ENCODE results near the gene MIS12.
A peak's percentile ranks its signal among the peaks of the same experiment; 100 is the strongest.

Gene MIS12, protein sequence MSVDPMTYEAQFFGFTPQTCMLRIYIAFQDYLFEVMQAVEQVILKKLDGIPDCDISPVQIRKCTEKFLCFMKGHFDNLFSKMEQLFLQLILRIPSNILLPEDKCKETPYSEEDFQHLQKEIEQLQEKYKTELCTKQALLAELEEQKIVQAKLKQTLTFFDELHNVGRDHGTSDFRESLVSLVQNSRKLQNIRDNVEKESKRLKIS

DNA sequence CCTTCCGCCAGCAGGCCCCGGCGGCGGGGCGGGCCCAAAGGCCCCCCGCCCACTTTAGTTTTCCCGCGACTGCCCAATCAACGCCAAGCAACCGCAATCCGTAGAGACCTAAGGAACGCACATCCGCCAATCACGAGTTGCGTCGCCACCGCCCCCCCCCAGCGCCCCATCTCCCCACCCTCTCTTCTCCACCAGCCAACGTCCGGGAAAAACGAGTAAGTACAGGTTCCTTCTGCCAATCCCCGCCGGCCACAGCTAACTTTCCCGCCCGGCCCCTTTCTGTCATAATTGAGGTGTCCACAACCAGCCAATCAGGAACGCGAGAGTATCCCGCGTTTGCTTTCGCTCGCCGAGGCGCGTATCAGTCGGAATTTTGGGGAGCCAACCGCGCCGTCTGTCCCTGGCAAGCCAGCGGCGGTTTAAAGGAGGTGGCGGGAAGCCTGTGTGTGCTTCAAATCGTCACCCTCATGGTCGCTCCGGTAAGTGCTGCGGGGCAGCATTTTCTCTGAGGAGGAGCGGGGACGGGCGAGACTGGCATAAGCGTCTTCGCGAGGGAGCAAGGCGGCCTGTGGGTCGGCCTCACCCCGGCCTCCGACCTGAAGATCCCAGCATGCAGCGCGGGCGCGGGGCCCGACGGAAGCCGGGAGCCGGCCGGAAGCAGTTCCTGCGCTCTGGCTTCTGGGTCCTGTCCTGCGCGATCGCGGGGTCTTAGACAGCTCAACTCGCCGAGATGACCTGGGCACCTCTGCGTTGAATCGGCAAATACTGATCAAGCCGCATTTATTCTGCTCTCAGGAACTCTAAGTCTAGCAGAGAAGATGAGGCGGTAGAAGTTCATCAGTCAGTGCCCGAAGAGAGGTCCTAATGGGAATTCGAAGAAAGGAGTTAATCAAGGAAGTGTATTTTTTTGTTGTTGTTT lies at the start of gene MIS12:
Gene MIS12 (plus strand): TSS at position 361 of the 919 bp plus-strand sequence. CDS start 2,297 bp downstream, outside the sequence.
- peak; percentile 99 for DNase-seq (ENCODE audit: low spot score)

DNA sequence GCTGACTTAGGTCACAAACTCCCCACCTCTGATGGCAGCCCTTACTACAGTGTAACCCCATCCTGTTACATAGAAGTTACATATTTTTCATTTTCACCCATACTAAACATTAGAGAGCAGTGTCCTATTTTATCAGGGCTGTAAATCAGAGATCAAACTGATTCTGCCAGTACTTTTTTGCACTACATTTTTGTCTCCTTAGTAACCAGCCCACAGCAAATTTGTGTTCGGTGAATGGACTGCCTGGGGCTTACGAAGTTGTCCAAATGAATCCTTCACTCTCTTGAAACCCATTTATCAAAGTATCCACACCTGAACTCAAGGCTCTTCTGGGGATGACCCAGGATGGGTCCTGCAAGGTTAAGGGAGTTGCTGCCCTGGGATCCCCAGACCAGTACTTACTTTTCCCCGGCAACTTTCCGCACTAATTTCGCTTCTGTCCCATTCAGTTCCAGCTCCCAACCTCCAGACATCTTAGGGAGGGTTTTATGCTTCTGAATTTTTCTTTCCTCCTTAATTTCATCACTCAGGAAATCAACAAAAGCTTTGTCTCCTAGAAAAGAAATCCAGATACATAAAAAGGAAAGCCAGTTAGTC lies 48.5 kb upstream of the MIS12 start:
- DNase-seq (ENCODE audit: low spot score) = peak; percentile 30

DNA sequence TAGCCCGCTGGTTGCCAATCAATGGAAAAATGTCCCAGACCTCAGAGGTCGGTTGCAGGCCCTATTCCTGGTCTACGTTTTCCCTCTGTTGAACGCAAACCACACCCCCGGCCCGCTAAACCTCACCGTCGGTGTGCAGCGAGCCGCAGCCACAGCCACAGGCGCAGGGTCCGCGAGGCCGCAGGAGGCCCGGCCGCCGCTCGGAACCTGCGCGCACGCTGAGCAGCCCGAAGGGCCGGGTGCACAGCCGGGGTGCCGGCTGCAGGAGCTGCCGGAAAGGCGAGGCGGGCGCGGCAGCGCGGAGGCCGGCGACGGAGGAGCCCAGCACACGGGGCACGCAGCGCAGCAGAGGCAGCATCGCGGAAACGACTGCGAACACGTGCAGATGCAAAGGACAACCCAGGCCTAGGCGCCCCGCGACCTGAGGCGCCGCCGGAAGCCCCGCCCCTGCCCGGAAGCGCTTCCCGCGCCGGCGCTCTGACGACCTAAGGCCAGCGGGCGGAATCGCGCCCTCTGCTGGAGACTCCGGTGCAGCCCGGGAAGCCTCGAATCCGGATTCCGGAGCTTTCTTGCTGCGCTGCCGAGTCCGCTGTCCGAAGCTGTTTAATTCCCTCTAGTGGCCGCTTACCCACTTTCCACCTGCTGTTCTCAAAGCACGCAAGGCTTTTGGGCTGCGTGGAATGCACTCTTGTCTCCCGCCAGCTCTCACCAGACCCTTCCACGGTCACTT lies 47.5 kb upstream of the MIS12 start, which contains the start of gene C1QBP:
Gene C1QBP (minus strand): TSS at position 440 of the 730 bp plus-strand sequence. CDS start 82 bp downstream, at position 358.
- peak; percentile 97 for DNase-seq (ENCODE audit: low spot score)

DNA sequence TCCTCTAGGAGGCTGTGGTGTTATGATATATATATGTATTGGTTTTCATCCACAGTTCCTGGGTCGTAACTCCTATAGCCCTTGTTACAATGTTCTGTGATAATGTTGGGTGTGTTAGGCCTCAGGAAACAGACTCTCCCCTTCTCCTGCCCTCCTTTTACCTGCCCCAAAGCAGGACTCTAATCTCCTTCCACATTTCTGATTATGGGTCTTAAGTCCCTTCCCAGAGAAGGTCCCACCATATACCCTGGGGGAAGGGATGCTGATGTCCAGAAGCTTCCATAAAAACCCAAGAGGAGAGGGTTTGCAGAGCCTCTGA lies 47.0 kb upstream of the MIS12 start:
- no peak for DNase-seq (ENCODE audit: low spot score)

DNA sequence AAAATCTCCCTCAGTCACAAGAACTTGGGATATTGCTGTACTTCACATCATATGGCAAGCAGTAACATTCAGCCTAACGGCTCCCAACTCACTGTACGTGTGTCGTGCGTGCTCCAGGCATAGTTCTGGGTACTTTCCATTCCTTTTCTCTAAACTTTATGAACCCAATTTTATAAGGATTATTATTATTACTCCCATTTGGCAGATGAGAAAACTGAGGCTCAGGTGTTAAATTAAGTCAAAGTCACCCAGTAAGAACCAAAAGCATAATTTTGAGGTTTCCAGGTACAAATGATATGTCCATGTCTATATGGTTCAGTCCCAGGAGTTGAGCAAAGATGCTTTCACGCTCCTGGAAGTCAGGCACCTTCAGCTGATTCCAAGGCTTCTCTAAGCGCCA lies 42.6 kb upstream of the MIS12 start:
- DNase-seq (ENCODE audit: low spot score) = no peak

DNA sequence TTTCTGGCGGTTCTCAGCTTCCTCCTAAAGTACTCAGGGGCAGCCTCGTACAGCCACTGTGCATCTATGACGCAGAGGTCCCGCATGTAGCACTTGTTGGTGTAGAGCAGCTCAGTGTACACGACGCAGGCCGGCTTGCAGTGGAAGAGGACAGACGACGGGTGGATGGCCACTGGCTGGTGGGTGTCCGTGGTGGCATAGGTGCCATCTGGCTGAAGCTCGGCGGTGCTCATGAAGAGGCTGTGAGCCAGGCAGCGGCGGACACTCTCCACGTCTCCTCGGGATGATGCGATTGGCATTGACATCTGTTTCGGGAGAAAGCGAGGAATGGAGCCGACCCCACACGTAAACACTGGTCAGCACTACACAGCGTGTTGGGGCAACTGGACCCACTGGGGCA lies 42.2 kb upstream of the MIS12 start:
- DNase-seq (ENCODE audit: low spot score) = no peak

DNA sequence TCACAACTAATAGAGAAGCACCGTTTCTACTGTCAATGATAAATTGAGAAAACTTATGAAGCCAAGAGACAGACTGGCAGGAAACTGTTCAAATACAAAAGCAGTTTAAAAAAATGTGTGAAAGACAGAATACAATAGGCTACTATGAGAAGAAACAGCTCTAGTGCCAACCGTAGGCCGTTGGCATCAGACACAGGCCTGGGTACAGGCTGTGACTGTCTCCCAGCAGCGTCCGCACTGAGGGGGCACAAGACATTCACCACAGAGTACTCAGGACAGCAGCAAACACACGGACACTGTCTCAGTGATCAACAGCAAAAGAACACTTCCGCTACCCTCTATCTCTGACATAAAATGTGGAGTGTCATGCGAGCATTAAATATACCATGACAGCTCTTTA lies 39.6 kb upstream of the MIS12 start:
- no peak for DNase-seq (ENCODE audit: low spot score)

DNA sequence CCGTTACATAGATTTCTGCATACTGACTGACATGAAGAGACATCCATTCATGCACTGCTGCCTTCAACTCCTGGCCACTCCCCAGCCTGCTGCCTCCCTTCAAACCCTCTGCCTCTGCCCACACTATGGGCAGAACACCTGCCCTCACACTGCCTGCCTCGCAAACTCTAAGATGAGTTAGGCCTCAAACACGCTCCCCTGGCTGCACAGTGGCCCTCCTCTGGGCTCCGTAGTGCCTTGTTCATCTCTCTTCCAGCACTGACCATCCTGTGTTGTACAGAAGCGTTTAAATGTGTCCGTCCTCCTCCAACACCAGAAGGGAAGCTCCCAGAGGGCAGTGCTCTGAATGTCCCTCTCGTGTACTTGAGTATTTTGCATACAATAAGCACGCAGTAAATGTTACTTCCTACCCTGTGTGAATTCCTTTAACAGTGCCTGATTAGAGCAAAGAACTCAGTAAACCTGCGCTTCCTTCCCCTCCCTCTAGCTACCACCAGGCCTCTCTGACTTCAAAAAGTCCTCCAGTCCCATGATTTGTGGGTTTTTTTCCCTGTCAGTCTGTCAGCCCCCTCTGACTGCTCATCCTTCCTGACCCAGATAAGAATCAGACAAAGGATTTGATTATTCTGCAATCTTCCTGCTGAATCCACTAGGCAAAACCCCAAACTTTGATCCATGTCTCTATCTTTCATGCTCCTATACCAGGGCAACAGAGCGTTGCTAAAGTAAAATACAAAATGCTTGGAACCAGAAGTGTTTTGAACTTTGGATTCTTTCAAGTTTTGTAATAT lies 21.5 kb upstream of the MIS12 start:
- DNase-seq (ENCODE audit: low spot score) = no peak

DNA sequence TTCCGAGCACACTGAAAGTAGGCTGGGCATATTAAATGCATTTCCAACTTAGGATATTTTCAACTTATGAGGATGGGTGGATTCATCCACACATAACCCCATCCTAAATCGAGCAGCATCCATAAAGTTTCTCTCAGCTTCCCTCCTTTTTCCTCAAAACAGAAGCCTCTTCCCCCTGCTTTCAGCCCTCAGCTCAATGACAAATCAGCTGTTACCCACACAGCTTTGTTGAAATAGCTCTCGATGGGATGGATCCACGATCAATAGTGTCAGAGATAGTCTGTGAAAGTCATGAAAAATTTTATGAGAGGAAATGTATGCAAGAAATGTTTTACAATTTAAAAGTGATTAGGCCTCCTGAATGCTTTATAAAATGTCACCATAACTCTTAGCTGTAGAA lies 20.1 kb upstream of the MIS12 start:
- no peak for DNase-seq (ENCODE audit: low spot score)

DNA sequence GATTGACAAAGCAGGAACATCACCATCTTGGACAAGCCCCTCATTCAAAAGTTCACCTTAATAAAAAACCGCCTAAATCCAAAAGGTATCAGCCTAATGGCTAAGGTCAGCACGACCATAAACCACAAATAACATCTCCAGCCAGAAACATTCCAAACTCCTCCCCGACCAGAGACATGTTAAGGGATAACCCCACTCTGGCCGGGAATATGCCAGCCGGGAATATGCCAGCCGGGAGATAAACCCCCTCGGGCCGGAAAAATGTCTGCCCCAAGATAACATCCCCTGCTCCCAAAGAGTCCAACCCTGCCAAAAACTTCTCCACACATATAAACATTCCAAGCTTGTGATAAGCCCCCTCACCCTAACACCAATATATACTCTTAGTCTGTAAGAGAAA lies 18.9 kb upstream of the MIS12 start:
- DNase-seq (ENCODE audit: low spot score) = peak; percentile 19

DNA sequence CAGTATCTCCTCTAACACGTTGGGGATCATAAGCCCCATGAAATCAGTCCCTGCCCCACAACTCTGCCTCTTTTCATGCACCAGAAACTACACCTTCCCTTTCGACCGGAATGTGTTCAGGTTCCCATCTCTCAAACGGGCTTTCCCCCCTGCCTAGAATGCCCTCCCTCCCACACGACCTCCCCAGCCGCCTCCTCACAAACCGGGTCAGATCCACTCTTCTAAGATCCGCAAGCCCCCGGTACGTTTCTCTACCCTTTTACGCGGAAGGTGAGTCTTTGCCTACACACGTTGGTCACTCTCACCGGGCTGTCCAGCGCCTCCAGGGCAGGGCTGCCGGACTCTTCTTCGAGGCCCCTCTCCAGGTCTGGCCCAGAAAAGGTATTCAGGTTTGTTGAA lies 18.3 kb upstream of the MIS12 start:
- no peak for DNase-seq (ENCODE audit: low spot score)

DNA sequence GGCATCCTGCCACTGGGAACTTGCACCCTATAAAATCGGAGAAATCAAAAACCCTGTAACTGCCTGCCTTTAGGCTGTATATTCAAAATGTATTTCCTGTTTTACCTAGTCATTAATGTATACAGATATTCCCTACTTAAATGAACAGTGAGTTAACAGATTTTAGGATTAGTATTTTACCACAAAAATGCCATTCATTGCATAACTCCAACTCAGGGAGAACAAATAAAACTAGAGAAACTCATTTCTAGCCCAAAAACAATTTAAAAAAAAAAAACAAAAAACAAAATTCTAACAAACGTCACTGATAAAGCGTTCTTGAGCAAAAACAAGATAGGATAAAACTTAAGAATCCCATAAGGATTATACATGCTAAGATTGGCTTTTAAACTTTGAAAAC lies 13.9 kb upstream of the MIS12 start:
- DNase-seq (ENCODE audit: low spot score) = no peak

DNA sequence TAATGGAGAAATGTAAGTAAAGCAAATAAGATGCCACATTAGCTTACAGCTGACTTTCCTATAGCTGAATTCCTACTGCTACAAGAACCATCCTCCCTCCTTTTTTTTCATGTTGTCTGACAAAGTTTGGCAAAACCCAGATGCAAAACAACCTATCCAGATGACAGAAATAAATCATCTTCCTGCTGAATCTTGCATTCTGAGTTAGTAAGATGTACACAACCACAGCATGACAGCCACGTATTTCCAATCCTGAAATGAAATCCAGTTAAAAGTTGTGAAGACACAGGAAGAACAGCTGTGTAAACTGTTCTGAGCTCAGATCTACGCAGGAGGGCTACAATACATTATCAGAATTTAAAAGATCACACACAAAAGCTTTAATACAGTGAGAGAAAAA lies 12.5 kb upstream of the MIS12 start:
- DNase-seq (ENCODE audit: low spot score) = no peak

DNA sequence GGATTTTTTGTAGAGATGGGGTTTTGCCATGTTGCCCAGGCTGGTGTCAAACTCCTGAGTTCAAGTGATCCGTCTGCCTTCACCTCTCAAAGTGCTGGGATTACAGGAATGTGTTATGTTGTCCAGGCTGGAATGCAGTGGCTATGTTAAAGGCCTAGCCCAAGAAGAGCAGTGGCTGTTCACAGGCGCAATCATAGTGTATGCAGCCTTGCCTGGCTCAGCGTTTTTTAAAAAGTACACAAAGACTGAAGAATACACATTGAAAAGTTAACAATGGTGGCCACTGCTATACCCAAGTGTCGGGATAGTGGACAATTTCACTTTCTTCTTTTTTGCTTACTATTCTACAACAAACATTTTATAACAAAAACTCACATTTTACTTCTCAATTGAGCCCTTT lies 7.4 kb upstream of the MIS12 start:
- no peak for DNase-seq (ENCODE audit: low spot score)

DNA sequence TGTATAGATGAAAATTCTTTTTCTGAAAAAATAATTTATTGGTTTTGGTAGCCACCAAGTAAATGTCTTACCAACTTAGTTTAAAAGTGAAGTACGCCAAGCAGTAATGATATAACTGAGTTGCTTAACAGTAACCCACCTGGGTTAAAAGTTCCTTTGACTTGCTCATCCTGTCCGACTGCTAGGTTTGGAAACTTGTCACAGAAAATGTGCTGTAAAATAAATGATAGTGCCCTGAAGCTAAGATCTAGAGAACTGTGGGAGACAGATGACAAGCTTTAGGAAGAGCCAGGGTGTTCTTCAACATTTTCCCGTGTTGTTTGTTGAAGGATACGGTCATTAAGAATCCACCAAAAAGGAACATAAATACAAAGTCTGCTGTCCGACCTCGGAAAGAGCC lies 5.4 kb upstream of the MIS12 start:
- DNase-seq (ENCODE audit: low spot score) = no peak

DNA sequence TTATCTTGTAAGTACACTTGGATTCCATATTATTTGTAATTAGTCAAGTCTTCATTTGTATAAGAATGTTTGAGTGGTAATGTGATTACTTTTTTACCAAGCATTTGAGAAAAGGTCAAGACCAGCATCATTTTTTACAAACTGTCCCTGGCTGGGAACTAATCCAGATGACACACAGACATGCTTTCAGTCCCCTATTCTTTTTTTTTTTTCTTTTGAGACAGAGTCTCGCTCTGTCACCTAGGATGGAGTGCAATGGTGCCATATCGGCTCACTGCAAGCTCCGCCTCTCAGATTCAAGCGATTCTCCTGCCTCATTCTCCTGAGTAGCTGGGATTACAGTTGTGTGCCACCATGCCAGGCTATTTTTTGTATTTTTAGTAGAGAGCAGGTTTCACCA lies 4.9 kb upstream of the MIS12 start:
- no peak for DNase-seq (ENCODE audit: low spot score)

DNA sequence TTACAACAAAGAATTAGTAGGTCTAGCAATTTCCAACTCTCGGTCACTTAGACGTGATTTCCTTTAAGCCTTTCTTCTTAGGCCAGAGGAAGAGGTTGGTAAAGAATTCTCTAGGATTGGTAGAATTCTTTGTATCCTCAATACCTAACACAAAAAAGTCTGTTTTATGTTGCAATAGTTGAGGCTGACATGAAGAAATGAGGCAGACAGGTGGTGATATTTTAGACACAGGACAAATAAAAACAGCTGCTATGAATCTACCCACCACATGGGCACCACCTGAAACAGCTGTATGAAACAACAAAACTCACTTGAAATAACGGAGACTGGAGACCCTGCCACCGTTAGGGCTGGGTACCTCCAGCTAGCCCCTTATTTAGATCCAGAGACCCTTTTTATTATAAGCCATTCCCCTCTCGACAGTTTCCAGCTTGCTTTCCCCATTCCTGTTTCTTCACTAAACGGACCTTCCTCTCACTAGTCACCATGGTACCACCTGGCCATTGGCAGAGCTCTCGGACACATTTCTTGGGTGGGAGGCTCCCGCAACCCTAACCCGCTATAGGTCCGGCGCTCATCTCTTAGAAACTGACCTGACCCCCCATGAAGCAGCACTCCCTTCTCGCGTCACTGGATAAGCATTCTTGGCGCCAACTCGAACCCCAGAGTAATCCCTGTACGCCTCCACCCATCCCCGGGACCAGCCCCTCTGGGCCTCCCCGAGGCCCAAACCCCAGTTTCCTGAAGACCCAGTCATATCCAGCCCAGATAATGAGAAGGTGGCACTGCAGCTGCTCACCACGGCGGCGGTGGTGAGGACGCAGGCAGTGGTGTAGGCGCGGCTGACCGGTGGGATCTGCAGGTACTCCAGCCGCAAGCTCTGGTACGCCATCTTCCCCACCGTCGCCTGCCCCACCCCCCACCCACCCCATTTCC lies 828 bp upstream of the MIS12 start, which contains the start of gene DERL2:
Gene DERL2 (minus strand): TSS at position 909 of the 936 bp plus-strand sequence. CDS start 17 bp downstream, at position 892.
- DNase-seq (ENCODE audit: low spot score) = no peak

DNA sequence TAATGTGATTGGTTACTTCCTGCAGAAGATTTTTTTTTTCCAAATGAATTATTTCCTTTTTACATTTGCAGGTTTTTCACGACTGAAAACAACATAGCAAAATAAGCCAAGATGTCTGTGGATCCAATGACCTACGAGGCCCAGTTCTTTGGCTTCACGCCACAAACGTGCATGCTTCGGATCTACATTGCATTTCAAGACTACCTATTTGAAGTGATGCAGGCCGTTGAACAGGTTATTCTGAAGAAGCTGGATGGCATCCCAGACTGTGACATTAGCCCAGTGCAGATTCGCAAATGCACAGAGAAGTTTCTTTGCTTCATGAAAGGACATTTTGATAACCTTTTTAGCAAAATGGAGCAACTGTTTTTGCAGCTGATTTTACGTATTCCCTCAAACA lies 2.4 kb downstream of the MIS12 start:
- DNase-seq (ENCODE audit: low spot score) = no peak

DNA sequence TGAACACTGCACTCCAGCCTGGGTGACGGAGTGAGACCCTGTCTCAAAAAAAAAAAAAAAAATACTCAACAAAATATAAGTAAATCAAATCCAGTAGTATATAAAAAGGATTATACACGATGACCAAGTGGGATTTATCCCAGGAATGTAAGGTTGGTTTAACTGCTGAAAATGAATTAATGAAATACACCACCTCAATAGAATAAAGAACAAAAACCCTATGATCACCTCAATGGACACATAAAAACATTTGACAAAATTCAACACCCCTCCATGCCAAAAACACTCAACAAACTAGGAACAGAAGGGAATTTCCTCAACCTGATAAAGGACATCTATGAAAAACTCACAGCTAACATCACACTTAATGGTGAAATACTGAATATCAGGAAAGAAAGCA lies 6.6 kb downstream of the MIS12 start:
- no peak for DNase-seq (ENCODE audit: low spot score)

DNA sequence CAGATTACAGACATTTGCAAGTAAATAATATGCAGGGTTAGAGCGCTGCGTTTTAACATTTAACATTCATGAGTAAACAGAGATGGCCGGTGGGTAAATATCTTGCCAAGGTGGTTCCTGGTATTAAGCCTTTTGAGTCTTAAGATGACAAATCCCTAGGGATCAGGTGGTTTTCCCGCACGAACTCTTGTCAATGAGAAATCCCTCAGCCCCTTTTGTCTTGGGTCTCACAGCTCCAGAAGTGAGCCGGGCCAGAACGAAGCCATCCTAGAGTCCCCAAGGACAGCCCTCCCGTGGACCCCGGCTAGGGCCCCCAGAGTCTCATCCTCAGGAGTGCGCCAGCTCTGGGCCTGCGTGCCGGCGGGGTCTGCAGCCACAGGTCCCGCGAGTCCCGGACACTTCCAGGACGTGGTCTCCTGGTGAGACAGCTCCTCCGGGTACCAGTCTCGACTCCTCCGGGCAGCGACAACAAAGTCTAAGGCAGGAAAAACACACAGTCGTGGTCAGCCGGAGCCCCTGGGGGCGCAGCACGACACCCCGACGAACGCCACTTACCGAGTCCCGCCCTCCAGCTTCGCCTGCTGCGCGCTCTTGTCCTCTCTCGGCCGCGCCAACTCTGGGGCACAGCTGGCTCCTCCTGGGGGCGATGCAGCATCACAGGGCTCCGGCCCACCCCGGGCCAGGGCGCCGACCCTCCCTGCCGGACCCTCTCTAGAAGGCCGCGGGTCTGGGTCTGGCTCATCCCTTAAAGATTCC lies 13.3 kb downstream of the MIS12 start:
- DNase-seq (ENCODE audit: low spot score) = peak; percentile 42
